BLaER1 treated with 17β-estradiol and CSF1 and Interleukin-3, amounts not matched to agents 10 nM and 100 nM (cell line): Measurements from ENCODE around the gene DNAJC2.
A peak's percentile ranks its signal among the peaks of the same experiment; 100 is the strongest.

ENCODE experiments used
- H3K27ac ChIP-seq, 11 experiments: shearing (Covaris generic); formaldehyde crosslinking; 2 replicates each; pipeline ENCODE4 v1.8.1; 2022
- H3K27me3 ChIP-seq, 11 experiments: shearing (Covaris generic); formaldehyde crosslinking; 2 replicates each; pipeline ENCODE4 v1.8.1; 2022
- H3K36me3 ChIP-seq, 11 experiments: shearing (Covaris generic); formaldehyde crosslinking; 2 replicates each; pipeline ENCODE4 v1.8.1; 2022
- H3K4me1 ChIP-seq, 10 experiments: shearing (Covaris generic); formaldehyde crosslinking; 2 replicates each; pipeline ENCODE4 v1.8.1; 2022
- H3K4me2 ChIP-seq, 11 experiments: shearing (Covaris generic); formaldehyde crosslinking; 2 replicates each; pipeline ENCODE4 v1.8.1; 2022
- H3K4me3 ChIP-seq, 10 experiments: shearing (Covaris generic); formaldehyde crosslinking; 2 replicates each; pipeline ENCODE4 v1.8.1; 2022
- H3K9ac ChIP-seq, 11 experiments: shearing (Covaris generic); formaldehyde crosslinking; 2 replicates each; pipeline ENCODE4 v1.8.1; 2022
- H3K9me3 ChIP-seq, 11 experiments: shearing (Covaris generic); formaldehyde crosslinking; replicated peaks in 1 of 11; 2 replicates each; pipeline ENCODE4 v1.8.1; 2022
- H4K20me1 ChIP-seq, 11 experiments: shearing (Covaris generic); formaldehyde crosslinking; 2 replicates each; pipeline ENCODE4 v1.8.1; 2022
- Cebpa-rat ChIP-seq, 11 experiments: shearing (Covaris generic); IDR thresholded peaks; 2 replicates each; pipeline ENCODE4 v1.8.1; 2022

Gene DNAJC2

DNA sequence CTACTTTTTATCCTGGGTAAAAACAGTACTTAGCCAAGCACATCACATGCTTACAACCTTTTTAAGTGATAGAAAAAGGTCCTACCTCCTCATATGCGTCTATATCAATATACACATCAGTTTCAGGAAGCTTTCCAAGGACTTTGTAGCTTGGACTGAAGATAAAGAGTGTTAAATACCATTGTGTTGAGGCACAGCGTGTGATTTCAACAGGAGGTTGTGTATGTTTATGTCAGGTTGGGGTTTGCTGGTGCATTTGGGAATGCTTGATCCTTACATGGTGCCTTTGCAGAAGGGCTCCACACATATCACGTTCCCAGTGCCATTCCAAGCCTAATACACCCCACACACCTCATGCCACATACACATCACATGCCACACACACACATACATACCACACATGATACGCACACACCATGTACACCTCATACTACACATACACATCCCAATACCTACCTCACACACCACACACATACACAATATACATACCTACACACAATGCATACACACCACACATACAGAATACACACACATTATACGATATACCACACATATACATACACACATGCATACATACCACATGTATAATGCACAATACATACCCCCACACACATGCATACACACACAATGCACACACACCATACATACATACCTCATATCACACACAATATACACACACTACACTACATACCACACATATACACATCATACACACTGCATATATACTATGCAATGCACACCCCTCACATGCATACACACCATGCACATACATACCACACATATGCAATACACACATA is 36.0 kb upstream of the DNAJC2 start:
- no peak for TF ChIP-seq Cebpa-rat (IDR thresholded peaks at IDR 0.05)
- Histone ChIP-seq H3K27ac (no peak overlapping the region), H3K4me1 (peaks cover 0 to 17% (median 0%) of the 10 kb centered on the region in 10 experiments; a peak in 5 of 20 replicates), H3K4me2 (no peak overlapping the region), H3K27me3 (no peaks in the 10 kb centered on the region), H3K36me3 (no peaks in the 10 kb centered on the region), H4K20me1 (no peaks in the 10 kb centered on the region), H3K4me3 (no peak overlapping the region), H3K9ac (no peak overlapping the region), H3K9me3 (no peaks in the 10 kb centered on the region)

DNA sequence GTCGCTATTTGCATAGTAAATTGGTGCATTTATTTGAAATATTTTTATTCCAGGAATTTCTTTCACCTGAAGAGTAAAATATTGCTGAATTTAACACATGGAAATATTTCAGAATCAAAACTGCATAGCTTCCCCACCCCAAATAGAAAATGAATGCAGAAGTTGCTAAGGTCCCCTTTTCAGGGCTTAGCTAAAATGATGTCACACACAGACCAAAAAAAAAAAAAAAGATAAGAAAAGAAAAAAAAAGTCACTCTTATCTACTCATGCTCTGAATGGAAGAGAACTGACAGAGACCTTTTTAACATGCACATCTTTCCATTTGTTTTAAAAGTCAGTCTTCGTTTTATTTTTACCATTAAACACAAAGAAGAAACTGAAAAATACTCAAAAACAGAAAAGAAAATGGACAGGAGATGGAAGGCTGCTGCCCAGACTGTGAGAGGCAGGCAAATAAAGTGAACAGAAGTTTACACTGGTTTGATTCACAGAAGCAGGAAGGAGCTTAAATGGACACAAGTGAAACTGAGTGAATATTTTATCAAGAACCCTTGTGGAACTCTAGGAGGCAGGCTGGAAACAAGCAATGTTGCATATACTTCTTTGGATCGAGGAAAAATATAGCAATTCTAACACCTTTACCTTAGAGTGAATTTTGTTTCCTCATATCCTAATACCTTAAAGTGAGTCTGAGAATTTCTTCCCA is 34.9 kb upstream of the DNAJC2 start:
- H3K9ac ChIP-seq: 0 out of 22 replicates have a peak overlapping the region, but pooled peaks of 1 of the 11 experiments have one; percentile 30
- no peaks in the 10 kb centered on the region for H4K20me1 ChIP-seq
- peaks cover 0 to 17% (median 0%) of the 10 kb centered on the region in 10 experiments; a peak in 5 of 20 replicates for H3K4me1 ChIP-seq
- H3K27ac ChIP-seq: no peak overlapping the region
- no peak for TF ChIP-seq Cebpa-rat (IDR thresholded peaks at IDR 0.05)
- H3K4me3 ChIP-seq: no peak overlapping the region
- peak overlapping the region in 2 of 11 experiments; percentile 29 to 66; a peak in 5 of 22 replicates for H3K4me2 ChIP-seq
- no peaks in the 10 kb centered on the region for H3K9me3 ChIP-seq
- no peaks in the 10 kb centered on the region for H3K27me3 ChIP-seq
- no peaks in the 10 kb centered on the region for H3K36me3 ChIP-seq

DNA sequence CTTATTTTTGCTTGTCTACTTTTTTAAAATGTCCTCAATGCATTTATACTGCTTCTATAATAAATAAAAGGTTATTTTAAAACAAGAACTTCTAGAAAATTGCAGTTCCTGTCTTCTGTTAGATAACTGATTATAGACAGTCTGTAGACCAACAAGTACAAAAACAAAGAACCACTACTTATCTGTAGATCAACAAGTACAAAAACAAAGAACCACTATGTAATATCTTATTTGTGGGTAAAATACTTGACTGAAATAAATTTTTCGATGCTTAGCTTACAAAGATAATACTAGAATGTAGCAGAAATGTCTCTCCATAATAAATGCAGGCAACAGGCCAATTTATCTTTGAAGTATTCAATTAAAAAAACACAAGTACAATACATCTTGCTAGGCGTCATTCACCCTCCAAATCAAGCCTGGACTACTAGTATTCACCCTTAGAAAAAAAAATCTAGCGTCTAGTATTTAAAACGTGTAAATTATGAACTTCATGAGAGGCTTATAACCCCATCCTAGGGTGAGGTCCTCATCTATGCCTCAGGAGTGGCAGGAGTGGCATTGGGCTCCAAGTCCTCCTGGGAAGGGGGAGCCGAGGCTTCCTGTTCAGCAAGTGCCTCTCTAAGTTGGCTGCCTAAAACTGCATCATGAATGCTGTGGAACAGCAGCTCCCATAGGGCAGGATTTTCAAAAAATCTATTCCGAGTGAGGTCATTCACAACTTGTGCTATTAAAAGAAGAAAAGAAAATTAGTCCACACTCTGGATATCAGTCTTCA is 29.5 kb upstream of the DNAJC2 start:
- Histone ChIP-seq H3K4me1 (peaks cover 0 to 8% (median 0%) of the 10 kb centered on the region in 10 experiments; a peak in 5 of 20 replicates), H3K27me3 (no peaks in the 10 kb centered on the region), H4K20me1 (no peaks in the 10 kb centered on the region), H3K9ac (no peak overlapping the region), H3K4me3 (no peak overlapping the region), H3K27ac (no peak overlapping the region), H3K4me2 (no peak overlapping the region), H3K36me3 (peaks cover 9 to 19% (median 16%) of the 10 kb centered on the region in 11 experiments; a peak in 19 of 22 replicates), H3K9me3 (no peaks in the 10 kb centered on the region)
- TF ChIP-seq Cebpa-rat (IDR thresholded peaks at IDR 0.05): no peak

DNA sequence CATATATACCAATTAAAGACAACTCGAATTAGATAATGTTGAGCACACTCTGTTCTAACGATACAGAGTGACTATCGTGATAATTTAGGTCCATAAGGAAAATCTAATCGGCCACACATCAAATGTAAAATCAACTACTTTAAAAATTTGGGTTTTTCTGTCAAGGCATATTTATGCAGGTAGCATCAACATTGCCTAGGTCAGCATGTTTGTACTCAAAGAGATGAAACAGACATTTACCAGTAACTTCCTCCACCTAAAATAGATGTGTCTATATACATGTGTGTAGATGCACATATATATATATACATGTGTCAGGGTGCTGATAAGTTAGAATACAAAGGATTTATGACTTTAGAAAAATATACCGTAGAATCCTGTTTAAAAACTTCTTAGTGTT is 24.9 kb upstream of the DNAJC2 start:
- no peaks in the 10 kb centered on the region for H3K27me3 ChIP-seq
- H3K4me2 ChIP-seq: no peak overlapping the region
- H4K20me1 ChIP-seq: peaks cover 0 to 6% (median 0%) of the 10 kb centered on the region in 11 experiments; a peak in 3 of 22 replicates
- H3K27ac ChIP-seq: no peak overlapping the region
- no peaks in the 10 kb centered on the region for H3K9me3 ChIP-seq
- TF ChIP-seq Cebpa-rat (IDR thresholded peaks at IDR 0.05): no peak
- H3K36me3 ChIP-seq: peaks cover 54 to 65% (median 62%) of the 10 kb centered on the region in 11 experiments
- no peaks in the 10 kb centered on the region for H3K4me1 ChIP-seq
- no peak overlapping the region for H3K4me3 ChIP-seq
- no peak overlapping the region for H3K9ac ChIP-seq

DNA sequence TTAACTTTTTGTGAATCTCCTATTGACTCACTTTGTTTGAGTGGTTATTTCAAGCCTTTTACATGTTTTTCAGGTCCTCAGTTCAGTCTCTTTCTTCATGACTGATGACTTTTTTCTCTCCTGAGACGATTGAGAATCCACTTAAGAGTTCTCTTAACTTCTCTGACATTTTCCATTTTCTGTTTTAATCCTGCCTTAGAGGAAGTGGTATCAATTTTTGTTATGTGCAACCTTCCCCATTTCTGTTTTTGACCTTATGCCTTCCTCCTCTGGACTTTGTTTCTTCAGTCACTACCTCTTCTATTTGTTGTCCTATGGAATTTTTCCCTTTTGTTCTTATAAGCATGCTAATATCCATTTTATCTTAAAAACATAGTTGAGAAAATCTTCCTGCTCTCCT is 5.2 kb upstream of the DNAJC2 start:
- Histone ChIP-seq H4K20me1 (peaks cover 36 to 69% (median 56%) of the 10 kb centered on the region in 11 experiments; a peak in 20 of 22 replicates), H3K27me3 (no peaks in the 10 kb centered on the region), H3K27ac (peak overlapping the region in 4 of 11 experiments; percentile 3 to 36 (median 30); a peak in 5 of 22 replicates), H3K36me3 (peaks cover 34 to 58% (median 43%) of the 10 kb centered on the region in 11 experiments), H3K9me3 (no peaks in the 10 kb centered on the region), H3K4me2 (peak overlapping the region; percentile 90 to 98 (median 94)), H3K9ac (peak overlapping the region in 6 of 11 experiments; percentile 25 to 97 (median 42); a peak in 7 of 22 replicates), H3K4me1 (peaks cover 36 to 59% (median 44%) of the 10 kb centered on the region in 10 experiments), H3K4me3 (peak overlapping the region in 5 of 10 experiments; percentile 4 to 88 (median 25); a peak in 9 of 20 replicates)
- no peak for TF ChIP-seq Cebpa-rat (IDR thresholded peaks at IDR 0.05)

DNA sequence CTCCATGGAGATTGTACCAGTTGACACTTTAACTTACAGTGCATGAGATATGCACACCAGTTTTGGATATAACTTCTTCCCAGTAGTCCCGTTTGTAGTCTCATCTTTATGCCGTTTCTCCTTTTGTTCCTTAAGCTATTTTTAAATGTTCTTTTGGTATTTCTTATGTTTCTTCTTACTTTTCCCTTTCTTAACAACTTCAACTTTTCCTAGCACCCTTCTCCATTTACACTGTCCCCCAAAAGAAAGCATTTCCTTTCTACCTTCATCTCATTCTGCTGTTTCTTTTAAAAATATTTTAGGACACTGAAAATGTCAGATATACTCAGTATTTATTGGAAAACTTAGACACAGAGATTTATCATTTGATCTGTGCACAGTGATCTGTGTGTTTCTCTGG is 4.4 kb upstream of the DNAJC2 start:
- peak overlapping the region in 8 of 11 experiments; percentile 25 to 98 (median 94); a peak in 11 of 22 replicates for H3K9ac ChIP-seq

DNA sequence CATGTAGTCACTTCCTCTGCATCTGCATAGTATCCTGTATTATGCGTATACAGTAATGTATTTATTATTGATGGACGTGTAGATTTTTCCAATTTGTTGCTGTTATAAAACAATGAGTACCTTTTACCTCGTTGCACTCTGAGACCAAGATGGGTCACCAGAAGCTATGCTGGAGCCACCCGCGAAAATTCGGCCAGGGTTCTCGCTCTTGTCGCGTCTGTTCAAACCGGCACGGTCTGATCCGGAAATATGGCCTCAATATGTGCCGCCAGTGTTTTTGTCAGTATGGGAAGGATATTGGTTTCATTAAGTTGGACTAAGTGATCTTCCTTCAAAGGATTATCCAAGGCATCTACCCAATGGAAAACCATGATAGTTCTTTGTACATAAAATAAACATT is 3.9 kb upstream of the DNAJC2 start:
- Histone ChIP-seq H3K36me3 (peaks cover 25 to 44% (median 33%) of the 10 kb centered on the region in 11 experiments), H3K4me2 (peak overlapping the region; percentile 90 to 98 (median 94)), H3K4me1 (peaks cover 39 to 62% (median 47%) of the 10 kb centered on the region in 10 experiments), H3K27me3 (no peaks in the 10 kb centered on the region), H3K27ac (peak overlapping the region in 7 of 11 experiments; percentile 87 to 96 (median 91); a peak in 6 of 22 replicates), H4K20me1 (peaks cover 34 to 64% (median 52%) of the 10 kb centered on the region in 11 experiments; a peak in 20 of 22 replicates), H3K9me3 (no peaks in the 10 kb centered on the region), H3K4me3 (peak overlapping the region; percentile 80 to 100 (median 88)), H3K9ac (peak overlapping the region; percentile 89 to 98 (median 94); a peak in 21 of 22 replicates)
- TF ChIP-seq Cebpa-rat (IDR thresholded peaks at IDR 0.05): no peak

More for the DNA sequence above, 4.4 kb upstream of the DNAJC2 start:
- Histone ChIP-seq H3K4me1 (peaks cover 36 to 59% (median 44%) of the 10 kb centered on the region in 10 experiments), H3K36me3 (peaks cover 26 to 50% (median 37%) of the 10 kb centered on the region in 11 experiments), H3K4me2 (peak overlapping the region; percentile 90 to 98 (median 94)), H3K4me3 (peak overlapping the region; percentile 80 to 100 (median 88); a peak in 19 of 20 replicates), H3K27me3 (no peaks in the 10 kb centered on the region), H3K27ac (no peak overlapping the region), H3K9me3 (no peaks in the 10 kb centered on the region), H4K20me1 (peaks cover 36 to 63% (median 56%) of the 10 kb centered on the region in 11 experiments; a peak in 20 of 22 replicates)
- no peak for TF ChIP-seq Cebpa-rat (IDR thresholded peaks at IDR 0.05)
